Ishikawa (cell line): ENCODE data around the gene STYK1.

Experiments used
- CREB1 ChIP-seq: IDR thresholded peaks from 2 replicates; pipeline ENCODE4 v1.6.1; 2012; ENCODE audit warnings: low read depth
- EGR1 ChIP-seq: IDR thresholded peaks from 2 replicates; pipeline ENCODE4 v1.6.1; 2012
- FOXM1 ChIP-seq: IDR thresholded peaks from 2 replicates; pipeline ENCODE4 v1.6.1; 2012; ENCODE audit warnings: low read depth, borderline replicate concordance
- MAX ChIP-seq: IDR thresholded peaks from 2 replicates; pipeline ENCODE4 v1.6.1; 2012
- NFIC ChIP-seq: IDR thresholded peaks from 2 replicates; pipeline ENCODE4 v1.6.1; 2012
- RAD21 ChIP-seq: IDR thresholded peaks from 2 replicates; pipeline ENCODE4 v1.6.1; 2012; ENCODE audit warnings: low read depth
- REST ChIP-seq: IDR thresholded peaks from 2 replicates; pipeline ENCODE4 v1.6.1; 2012; ENCODE audit warnings: low read depth, mild to moderate bottlenecking
- TAF1 ChIP-seq: IDR thresholded peaks from 2 replicates; pipeline ENCODE4 v1.6.1; 2012; ENCODE audit warnings: low read depth, mild to moderate bottlenecking
- TCF12 ChIP-seq: IDR thresholded peaks from 2 replicates; pipeline ENCODE4 v1.6.1; 2012; ENCODE audit warnings: low read depth
- TEAD4 ChIP-seq: IDR thresholded peaks from 2 replicates; pipeline ENCODE4 v1.6.1; 2012
- USF1 ChIP-seq: IDR thresholded peaks from 2 replicates; pipeline ENCODE4 v1.6.1; 2012
- YY1 ChIP-seq: IDR thresholded peaks from 2 replicates; pipeline ENCODE4 v1.6.1; 2012; ENCODE audit warnings: low read depth

- TF ChIP-seq FOXM1 (no peak), RAD21 (no peak), MAX (0 out of 2 replicates have a peak, but pooled peaks have one; percentile 24), TAF1 (no peak), TCF12 (peak; percentile 25; the same call in 1 of the 2 replicates), YY1 (0 out of 2 replicates have a peak, but pooled peaks have one; percentile 35), REST (no peak), NFIC (no peak), EGR1 (no peak), TEAD4 (0 out of 2 replicates have a peak, but pooled peaks have one; percentile 30), CREB1 (no peak), USF1 (no peak)
Measured at GRCh38 chr12:10716704-10717315, 43.0 kb upstream of the STYK1 start.
